ENCODE measurements around the gene MPDU1. TPM values are rescaled to one million over a fixed set of nuclear protein-coding genes. Genes with fewer than 3 reads are reported as not detected.

Gene MPDU1
- total RNA-seq, 1 experiment from 2014 or later = 50.9 TPM

GRCh38 chr17:7631398-7632380 is 48.0 kb downstream of the MPDU1 start:
- no peak for TF ChIP-seq SRF (IDR thresholded peaks at IDR 0.05; ENCODE audit: low read depth)
- no peak for TF ChIP-seq ZBTB33 (IDR thresholded peaks at IDR 0.05; ENCODE audit: extremely low read depth, insufficient replicate concordance, low read length)
- no peak for TF ChIP-seq POLR2A (IDR thresholded peaks at IDR 0.05; ENCODE audit: borderline replicate concordance, extremely low read depth, insufficient read depth, insufficient read length)
- TF ChIP-seq CEBPB (IDR thresholded peaks at IDR 0.05; ENCODE audit: low read depth) = no peak
- TF ChIP-seq ZNF274 (IDR thresholded peaks at IDR 0.05; ENCODE audit: low read depth, low read length) = no peak
- no peak for TF ChIP-seq ZFX (IDR thresholded peaks at IDR 0.05)
- no peak for TF ChIP-seq FOSL1 (IDR thresholded peaks at IDR 0.05; ENCODE audit: low read depth)
- TF ChIP-seq EGR1 (IDR thresholded peaks at IDR 0.05; ENCODE audit: low read depth) = no peak
- no peak for TF ChIP-seq RAD21 (IDR thresholded peaks at IDR 0.05; ENCODE audit: low read depth)
- TF ChIP-seq, protein P1, sequence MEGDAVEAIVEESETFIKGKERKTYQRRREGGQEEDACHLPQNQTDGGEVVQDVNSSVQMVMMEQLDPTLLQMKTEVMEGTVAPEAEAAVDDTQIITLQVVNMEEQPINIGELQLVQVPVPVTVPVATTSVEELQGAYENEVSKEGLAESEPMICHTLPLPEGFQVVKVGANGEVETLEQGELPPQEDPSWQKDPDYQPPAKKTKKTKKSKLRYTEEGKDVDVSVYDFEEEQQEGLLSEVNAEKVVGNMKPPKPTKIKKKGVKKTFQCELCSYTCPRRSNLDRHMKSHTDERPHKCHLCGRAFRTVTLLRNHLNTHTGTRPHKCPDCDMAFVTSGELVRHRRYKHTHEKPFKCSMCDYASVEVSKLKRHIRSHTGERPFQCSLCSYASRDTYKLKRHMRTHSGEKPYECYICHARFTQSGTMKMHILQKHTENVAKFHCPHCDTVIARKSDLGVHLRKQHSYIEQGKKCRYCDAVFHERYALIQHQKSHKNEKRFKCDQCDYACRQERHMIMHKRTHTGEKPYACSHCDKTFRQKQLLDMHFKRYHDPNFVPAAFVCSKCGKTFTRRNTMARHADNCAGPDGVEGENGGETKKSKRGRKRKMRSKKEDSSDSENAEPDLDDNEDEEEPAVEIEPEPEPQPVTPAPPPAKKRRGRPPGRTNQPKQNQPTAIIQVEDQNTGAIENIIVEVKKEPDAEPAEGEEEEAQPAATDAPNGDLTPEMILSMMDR (IDR thresholded peaks at IDR 0.05 in 2 of 3, conservative IDR thresholded peaks at IDR 0.05 in 1 of 3; ENCODE audit: borderline replicate concordance in 1 of 3, insufficient read depth in 1 of 3, low read depth in 2 of 3, low read length in 2 of 3) = no peak
- no peak for TF ChIP-seq CBX3 (IDR thresholded peaks at IDR 0.05; ENCODE audit: low read depth)
- TF ChIP-seq JUND (IDR thresholded peaks at IDR 0.05) = no peak
- no peak for TF ChIP-seq ELF1 (IDR thresholded peaks at IDR 0.05; ENCODE audit: borderline replicate concordance, low read depth)
- no peak for TF ChIP-seq SP1 (IDR thresholded peaks at IDR 0.05; ENCODE audit: low read depth)
- no peak for TF ChIP-seq TCF7L2 (IDR thresholded peaks at IDR 0.05; ENCODE audit: borderline replicate concordance, extremely low read depth, insufficient read depth, insufficient read length)
- H3K9me2 ChIP-seq (ENCODE audit: insufficient read depth) = no peaks in the 10 kb centered on the region
- H3K79me2 ChIP-seq (ENCODE audit: insufficient read depth, low read length) = peaks cover 3% of the 10 kb centered on the region; the same call in 1 of the 2 replicates
- no peak overlapping the region for H2AFZ ChIP-seq (ENCODE audit: low read depth, low read length, poor library complexity, severe bottlenecking)
- no peaks in the 10 kb centered on the region for H4K20me1 ChIP-seq (ENCODE audit: insufficient read depth)
- intact Hi-C loops (cut with micrococcal nuclease) = loop anchor here (1.0 to 5.0 kb wide), 2 partner anchors 56 to 426 kb away; partner anchors contain the start of gene TP53
- no peak for ATAC-seq
- no peaks in the 10 kb centered on the region for H3K9me3 ChIP-seq (ENCODE audit: control insufficient read depth in 1 of 2, insufficient read depth in 1 of 2, low read depth in 1 of 2, low read length in 2 of 2)
- H3K4me2 ChIP-seq (ENCODE audit: low read length) = no peak overlapping the region
- peaks cover 4 to 15% of the 10 kb centered on the region in 2 experiments for H3K4me1 ChIP-seq (ENCODE audit: control insufficient read depth in 1 of 2, insufficient read depth in 2 of 2, low read length in 2 of 2)
- ChIA-PET CTCF (interaction anchor here (0.6 to 5.4 kb wide), 10 partner anchors 8 to 410 kb away, joined by 3 to 54 read pairs (median 4); partner anchors contain the start of genes FXR2, TP53 and WRAP53), RAD21 (ENCODE audit: low non-redundant PET in 1 of 2, low total read pairs in 2 of 2, uncharacterized antibody in 2 of 2, unreplicated experiment in 2 of 2) (interaction anchor here (0.8 to 1.0 kb wide), 3 partner anchors 45 to 56 kb away, joined by 3 to 5 read pairs (median 3); partner anchors contain the start of gene TP53 (in 2 of the 2)), POLR2A (interaction anchor here (1.0 to 3.7 kb wide), 3 partner anchors 10 to 55 kb away, joined by 5 to 31 read pairs (median 6); partner anchors contain the start of genes MPDU1, TP53 and WRAP53)
- no peak overlapping the region for H3K9ac ChIP-seq (ENCODE audit: low read length)
- H3K27ac ChIP-seq (ENCODE audit: low read depth, low read length) = no peak overlapping the region; the same call in 1 of the 2 replicates
- no peaks in the 10 kb centered on the region for H3K27me3 ChIP-seq (ENCODE audit: insufficient read depth, low read length)
- no peak overlapping the region for H3K4me3 ChIP-seq (replicated peaks in 1 of 2; ENCODE audit: low read depth in 1 of 2, low read length in 2 of 2)
- DNase-seq (ENCODE audit: low read depth, low spot score) = no peak
- BruUV-seq (replicated peaks) = no TSS peak
- H3K36me3 ChIP-seq (ENCODE audit: control insufficient read depth in 1 of 2, insufficient read depth in 2 of 2, low read length in 2 of 2) = no peaks in the 10 kb centered on the region

Data from HCT116 (cell line).